GM03348 (cell line): ENCODE measurements around the gene NFIC.

Experiments
- DNase-seq: peaks from one replicate; pipeline ENCODE4 v3.0.0; 2012; ENCODE audit warnings: low spot score

Gene NFIC

DNA sequence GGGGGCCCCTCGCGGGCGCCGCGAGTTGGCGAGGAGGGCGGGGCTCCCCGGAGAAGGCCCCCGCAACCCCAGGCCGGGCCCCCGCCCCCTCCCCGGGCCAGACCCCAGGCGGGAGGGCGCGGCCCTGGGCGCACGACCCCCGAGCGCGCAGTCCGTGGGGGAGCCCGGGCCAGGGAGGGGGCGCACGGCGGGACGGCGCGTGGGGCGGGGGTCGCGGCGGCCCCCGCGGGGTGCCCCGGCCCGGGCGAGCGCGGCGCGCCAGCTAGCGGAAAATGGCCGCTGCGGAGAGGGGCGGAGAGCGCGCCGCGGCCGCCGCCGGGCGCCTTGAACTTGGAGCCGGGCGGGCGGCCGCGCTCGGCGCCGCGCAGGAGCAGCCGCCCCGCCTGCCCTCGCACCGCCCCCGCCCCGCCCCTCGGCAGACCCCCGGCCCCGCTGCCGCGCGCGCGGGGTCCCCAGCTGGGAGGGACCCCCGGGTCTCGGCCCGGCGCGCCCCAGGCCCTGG lies 6.4 kb upstream of the NFIC start:
- DNase-seq = peak; percentile 78

GRCh38 chr19:3360421-3361383 lies 5.7 kb upstream of the NFIC start:
- DNase-seq = peak; percentile 84

DNA sequence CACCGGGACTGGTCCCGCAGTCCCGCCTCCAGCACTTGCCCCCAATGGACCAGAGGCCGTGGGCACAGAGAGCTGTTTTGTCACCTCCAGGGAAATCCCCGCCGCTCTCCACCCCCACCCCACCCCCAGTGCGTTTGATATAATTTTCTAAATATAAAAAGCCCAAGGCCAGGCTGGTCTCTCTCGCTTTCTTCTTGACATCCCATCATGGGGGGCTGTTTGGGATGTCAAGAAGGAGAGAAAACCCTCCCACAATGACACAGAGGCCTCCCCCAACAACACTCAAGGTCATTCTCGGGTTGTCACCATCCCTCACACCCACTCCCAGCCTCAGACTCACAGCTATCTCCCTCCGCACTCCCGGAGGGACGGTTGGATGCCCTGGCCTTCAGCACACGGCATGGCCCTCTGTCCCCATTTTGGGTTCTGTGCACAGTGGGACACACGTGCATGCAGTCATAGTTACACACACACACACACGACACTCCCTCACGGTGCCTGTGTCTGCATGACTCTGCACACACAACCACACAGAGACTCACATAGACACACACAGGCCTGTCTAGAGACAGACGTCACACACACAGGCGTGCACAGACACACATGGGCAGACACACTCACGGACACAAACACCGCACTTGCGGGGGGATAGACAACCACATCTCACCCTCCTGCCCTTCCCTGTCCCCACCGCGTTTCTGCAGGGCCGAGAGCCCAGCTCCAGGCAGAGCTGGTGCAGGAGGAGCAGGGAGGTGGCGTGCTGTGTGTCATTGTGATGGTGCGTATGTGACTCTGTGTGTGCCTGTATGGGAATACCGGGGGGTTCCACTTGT lies 4.8 kb upstream of the NFIC start:
- DNase-seq = no peak

DNA sequence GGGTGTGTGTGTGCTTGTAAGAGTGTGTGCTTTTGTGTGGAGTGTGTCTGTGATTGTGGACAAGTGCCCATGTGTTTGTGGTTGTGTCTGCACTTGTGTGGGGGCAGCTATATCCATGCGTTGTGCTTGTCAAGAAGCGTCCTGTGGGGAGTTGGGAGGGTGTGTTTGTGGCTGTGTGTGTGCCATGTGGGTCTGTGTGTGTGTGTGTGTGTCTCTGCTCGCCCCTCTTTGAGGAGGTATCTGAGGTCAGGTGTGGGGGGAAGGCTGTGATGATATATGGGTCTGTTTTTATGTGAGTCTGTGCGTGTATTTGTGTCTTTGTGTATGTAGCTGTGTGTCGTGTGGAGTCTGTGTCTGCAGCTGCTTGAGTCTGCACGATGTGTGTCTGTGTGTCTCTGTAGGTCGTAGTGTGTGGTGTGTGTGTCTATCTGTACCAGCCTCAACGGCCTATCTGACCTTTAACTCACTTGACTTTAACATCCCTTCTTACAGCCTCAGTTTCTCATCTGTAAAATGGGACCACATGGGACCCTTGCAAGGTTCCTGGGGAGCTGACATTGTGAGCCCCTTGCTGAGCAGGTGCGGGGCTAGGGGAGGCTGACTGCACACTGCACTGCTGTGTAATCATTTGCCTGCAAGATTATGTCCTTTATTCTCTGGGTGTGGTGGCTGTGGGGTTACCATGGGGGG lies 4.0 kb upstream of the NFIC start:
- no peak for DNase-seq

GRCh38 chr19:3363841-3364500 lies 2.4 kb upstream of the NFIC start:
- DNase-seq = no peak

GRCh38 chr19:3364501-3364858 lies 1.9 kb upstream of the NFIC start:
- no peak for DNase-seq

DNA sequence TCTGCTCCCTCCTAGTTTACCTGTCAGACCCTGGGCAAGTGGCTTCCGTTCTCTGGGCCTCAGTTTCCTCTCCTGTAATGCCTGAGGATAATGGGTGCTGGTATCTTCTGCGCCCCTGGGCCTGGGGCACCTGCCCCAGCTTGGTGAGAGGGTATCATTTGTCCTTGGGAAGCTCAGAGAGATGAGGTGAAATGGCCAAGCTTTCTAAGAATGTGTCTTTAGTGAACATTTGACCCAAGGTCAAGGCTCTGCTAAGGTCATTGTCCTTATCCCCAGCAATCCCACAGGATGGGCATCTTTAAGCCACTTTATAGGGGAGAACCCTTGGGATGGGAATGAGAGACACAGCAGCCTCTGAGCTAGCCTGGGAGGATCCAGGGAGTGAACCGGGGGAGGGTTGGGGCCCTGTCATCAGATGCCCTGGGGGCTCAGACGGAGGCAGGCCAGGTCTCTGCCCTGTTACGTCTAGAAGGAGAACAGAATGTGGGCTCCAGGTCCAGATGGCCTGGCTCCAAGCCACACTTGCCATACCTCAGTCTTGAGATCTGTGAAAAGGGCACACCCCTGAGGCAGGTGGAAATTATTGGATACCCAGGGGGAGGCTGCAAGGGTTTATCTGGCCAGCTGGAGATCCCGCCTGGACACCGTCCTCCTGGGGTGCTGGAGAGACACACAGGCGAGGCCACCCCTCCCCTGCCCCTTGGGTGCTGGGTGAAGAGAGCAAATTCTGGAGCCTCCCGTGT lies 1.1 kb upstream of the NFIC start:
- no peak for DNase-seq

DNA sequence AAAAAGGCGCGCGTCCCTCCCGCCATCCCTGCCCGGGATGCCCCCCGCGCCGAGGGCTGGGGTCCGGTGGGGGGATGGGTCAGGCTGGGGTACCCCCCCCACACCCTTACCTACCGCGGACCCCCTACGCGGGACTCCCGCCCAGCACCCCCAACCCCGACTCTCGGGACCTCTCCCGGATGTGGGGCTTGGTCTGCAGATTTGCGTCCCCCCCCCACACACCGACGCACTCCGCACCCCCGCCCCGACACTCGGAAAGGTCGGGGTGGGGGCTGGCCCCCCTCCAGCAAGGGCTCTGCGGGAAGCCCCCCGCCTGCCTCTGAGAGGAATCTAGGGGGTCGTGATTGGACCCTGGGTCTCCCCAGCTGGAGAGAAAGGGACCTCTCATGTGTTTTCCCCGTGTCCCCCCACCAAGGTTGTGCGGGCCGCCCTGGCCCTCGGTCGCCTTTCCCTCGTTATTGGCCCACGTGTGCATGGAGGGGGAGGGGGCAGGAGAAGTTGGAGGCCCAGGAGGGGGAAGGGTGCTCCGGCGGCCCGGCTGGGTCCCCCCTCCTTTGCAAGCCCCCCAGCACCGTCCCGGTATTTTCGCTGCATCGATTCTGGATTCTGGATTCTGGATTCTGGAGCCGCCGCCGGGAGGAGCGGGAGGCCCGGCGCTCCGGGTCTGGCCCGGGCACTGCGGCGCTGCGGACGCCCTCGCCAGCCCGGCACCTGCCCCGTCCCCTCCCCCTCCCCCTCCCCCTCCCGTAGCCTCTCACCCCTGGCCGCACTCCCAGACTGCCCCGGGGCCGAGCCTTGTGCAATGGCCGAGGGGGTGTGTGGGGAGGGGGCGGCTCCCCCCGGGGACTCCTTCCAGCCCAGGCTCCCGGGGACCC lies 607 bp downstream of the NFIC start:
- peak; percentile 57 for DNase-seq

- DNase-seq = peak; percentile 43
Measured at GRCh38 chr19:3367628-3368440, 1.5 kb downstream of the NFIC start.

- no peak for DNase-seq
Measured at GRCh38 chr19:3368441-3368795, 2.0 kb downstream of the NFIC start.

GRCh38 chr19:3368848-3369336 lies 2.5 kb downstream of the NFIC start:
- no peak for DNase-seq

DNA sequence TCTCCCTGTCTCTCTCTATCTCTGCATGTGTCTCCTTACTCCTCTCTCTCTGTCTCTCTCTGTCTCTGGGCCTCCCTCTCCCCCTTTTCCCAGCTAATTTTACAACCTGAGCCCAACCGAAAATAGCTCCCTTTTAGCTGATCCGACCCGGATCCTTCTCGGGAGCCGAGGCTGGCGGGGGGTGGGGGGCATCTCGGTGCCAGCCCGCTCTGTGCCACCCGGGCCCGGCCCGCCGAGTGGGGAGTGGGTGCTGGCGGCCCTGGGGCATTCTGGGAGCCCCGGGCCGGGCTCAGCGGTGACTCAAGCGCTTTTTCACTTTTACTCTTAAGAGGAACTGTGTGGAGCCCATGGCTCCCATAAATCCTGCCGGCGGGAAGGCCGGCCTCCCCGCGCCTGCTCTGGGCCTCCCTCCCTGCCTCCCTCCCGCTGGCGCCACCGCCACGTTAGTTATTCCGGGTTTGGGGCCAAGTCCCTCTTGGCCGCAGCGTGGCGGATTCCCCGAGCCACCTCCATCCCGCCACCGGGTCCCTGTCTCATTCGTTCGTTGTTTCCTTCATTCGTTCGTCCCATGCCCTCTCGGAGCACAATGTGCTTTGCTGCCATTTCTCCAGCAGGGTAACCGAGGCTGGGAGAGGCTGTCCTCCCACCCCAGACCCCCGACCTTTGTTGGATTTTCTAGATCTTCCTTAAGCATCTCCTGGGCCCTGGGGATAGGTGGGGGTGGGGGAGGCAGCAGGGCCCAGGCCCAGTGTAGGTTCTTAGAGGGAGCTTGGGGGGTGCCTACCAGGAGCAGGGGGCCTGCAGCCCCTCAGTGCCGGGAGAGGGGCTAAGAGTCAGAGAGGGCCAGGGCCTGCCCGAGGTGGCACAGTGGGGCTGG lies 3.2 kb downstream of the NFIC start:
- DNase-seq = peak; percentile 78

GRCh38 chr19:3370214-3370720 lies 3.9 kb downstream of the NFIC start:
- DNase-seq = no peak

GRCh38 chr19:3370728-3371591 lies 4.6 kb downstream of the NFIC start:
- no peak for DNase-seq

- DNase-seq = no peak
Measured at GRCh38 chr19:3372413-3372812, 6.0 kb downstream of the NFIC start.

GRCh38 chr19:3373971-3374368 lies 7.6 kb downstream of the NFIC start:
- no peak for DNase-seq
